ENCODE data around the gene TEDC2. TPM values are rescaled to one million over a fixed set of nuclear protein-coding genes. Genes with fewer than 3 reads are reported as not detected.

Gene TEDC2
- total and polyA plus RNA-seq, 7 experiments from 2014 or later, result 0.32 to 16.7 (median 0.62) TPM; not detected in 1

DNA sequence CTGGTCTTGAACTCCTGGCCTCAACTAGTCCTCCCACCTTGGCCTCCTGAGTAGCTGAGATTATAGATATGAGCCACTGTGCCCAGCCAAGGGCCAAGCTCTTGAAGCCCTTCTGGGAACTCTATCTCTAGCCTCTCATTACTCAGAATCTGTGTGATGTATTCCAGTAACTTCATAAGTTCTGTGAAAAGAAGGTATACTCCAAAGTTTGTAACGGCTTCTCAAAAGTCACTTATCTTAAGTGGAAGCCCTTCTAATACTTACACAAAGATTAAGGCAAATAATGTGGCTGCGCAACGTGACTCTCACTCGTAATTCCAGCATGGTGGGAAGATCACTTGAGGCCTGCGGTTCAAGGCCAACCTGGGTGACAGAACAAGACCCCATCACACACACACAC, 34.7 kb downstream of the TEDC2 start:
- Mint-ChIP-seq H3K27me3 (no peaks in the 10 kb centered on the region), H3K4me3 (no peak overlapping the region), H3K27ac (no peak overlapping the region), H3K4me1 (no peaks in the 10 kb centered on the region), H3K36me3 (peaks cover 0 to 8% (median 0%) of the 10 kb centered on the region in 5 donors), H3K9me3 (no peaks in the 10 kb centered on the region)
- Histone ChIP-seq H3K27ac (ENCODE audit: low read depth, low read length) (no peak overlapping the region), H3K36me3 (ENCODE audit: control insufficient read depth in 2 of 3, insufficient read depth in 3 of 3, low read length in 3 of 3) (peaks cover 0 to 19% (median 0%) of the 10 kb centered on the region in 3 experiments), H3K27me3 (ENCODE audit: control insufficient read depth in 2 of 2, insufficient read depth in 2 of 2, low read length in 2 of 2) (no peaks in the 10 kb centered on the region), H3K4me1 (ENCODE audit: control insufficient read depth in 2 of 2, insufficient read depth in 2 of 2, low read length in 2 of 2) (no peaks in the 10 kb centered on the region), H3K9me3 (ENCODE audit: control insufficient read depth in 2 of 3, low read length in 3 of 3) (no peaks in the 10 kb centered on the region), H3K4me3 (ENCODE audit: low read length) (no peak overlapping the region)
- CTCF ChIA-PET, result no interaction called here
- ATAC-seq (no peak), DNase-seq (no peak)
- POLR2A ChIA-PET, result no interaction called here
- intact Hi-C loops (cut with micrococcal nuclease), result no loop called here

GRCh38 chr16:2495041-2495440, 35.1 kb downstream of the TEDC2 start:
- no peaks in the 10 kb centered on the region for H3K27me3 ChIP-seq (ENCODE audit: control insufficient read depth in 2 of 2, insufficient read depth in 2 of 2, low read length in 2 of 2)
- Mint-ChIP-seq H3K9me3 (no peaks in the 10 kb centered on the region), H3K4me3 (no peak overlapping the region), H3K27ac (no peak overlapping the region), H3K27me3 (no peaks in the 10 kb centered on the region), H3K36me3 (peaks cover 0 to 8% (median 0%) of the 10 kb centered on the region in 5 donors), H3K4me1 (no peaks in the 10 kb centered on the region)
- ChIA-PET CTCF (interaction anchor here (0.7 kb wide), 1 partner anchor 9 kb away, joined by 4 read pairs; no protein-coding TSS in a partner anchor), POLR2A (no interaction called here)
- H3K36me3 ChIP-seq (ENCODE audit: control insufficient read depth in 2 of 3, insufficient read depth in 3 of 3, low read length in 3 of 3), result peaks cover 0 to 19% (median 0%) of the 10 kb centered on the region in 3 experiments
- H3K4me3 ChIP-seq (ENCODE audit: low read length), result no peak overlapping the region
- H3K9me3 ChIP-seq (ENCODE audit: control insufficient read depth in 2 of 3, low read length in 3 of 3), result no peaks in the 10 kb centered on the region
- DNase-seq (no peak), ATAC-seq (no peak)
- intact Hi-C loops (cut with micrococcal nuclease), result no loop called here
- H3K4me1 ChIP-seq (ENCODE audit: control insufficient read depth in 2 of 2, insufficient read depth in 2 of 2, low read length in 2 of 2), result no peaks in the 10 kb centered on the region
- no peak overlapping the region for H3K27ac ChIP-seq (ENCODE audit: low read depth, low read length)

DNA sequence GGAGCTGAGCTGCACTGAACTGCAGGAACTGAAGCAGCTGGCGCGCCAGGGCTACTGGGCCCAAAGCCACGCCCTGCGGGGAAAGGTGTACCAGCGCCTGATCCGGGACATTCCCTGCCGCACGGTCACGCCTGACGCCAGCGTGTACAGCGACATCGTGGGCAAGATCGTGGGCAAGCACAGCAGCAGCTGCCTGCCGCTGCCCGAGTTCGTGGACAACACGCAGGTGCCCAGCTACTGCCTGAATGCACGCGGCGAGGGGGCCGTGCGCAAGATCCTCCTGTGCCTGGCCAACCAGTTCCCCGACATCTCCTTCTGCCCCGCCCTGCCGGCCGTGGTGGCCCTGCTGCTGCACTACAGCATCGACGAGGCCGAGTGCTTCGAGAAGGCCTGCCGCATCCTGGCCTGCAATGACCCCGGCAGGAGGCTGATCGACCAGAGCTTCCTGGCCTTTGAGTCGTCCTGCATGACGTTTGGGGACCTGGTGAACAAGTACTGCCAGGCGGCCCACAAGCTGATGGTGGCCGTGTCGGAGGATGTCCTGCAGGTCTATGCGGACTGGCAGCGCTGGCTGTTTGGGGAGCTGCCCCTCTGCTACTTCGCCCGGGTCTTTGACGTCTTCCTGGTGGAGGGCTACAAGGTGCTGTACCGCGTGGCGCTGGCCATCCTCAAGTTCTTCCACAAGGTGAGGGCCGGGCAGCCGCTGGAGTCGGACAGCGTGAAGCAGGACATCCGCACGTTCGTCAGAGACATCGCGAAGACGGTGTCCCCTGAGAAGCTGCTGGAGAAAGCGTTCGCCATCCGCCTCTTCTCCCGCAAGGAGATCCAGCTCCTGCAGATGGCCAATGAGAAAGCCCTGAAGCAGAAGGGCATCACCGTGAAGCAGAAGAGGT, 36.6 kb downstream of the TEDC2 start:
- ATAC-seq (no peak), DNase-seq (no peak)
- ChIA-PET CTCF (interaction anchor here (0.6 kb wide), 1 partner anchor 35 kb away, joined by 3 read pairs; the partner anchor contains the start of gene CEMP1), POLR2A (no interaction called here)
- no peaks in the 10 kb centered on the region for H3K4me1 ChIP-seq (ENCODE audit: control insufficient read depth in 2 of 2, insufficient read depth in 2 of 2, low read length in 2 of 2)
- Mint-ChIP-seq H3K27me3 (no peaks in the 10 kb centered on the region), H3K27ac (no peak overlapping the region), H3K36me3 (peaks cover 0 to 8% (median 0%) of the 10 kb centered on the region in 5 donors), H3K9me3 (no peaks in the 10 kb centered on the region), H3K4me1 (no peaks in the 10 kb centered on the region), H3K4me3 (no peak overlapping the region)
- intact Hi-C loops (cut with micrococcal nuclease), result no loop called here
- no peak overlapping the region for H3K27ac ChIP-seq (ENCODE audit: low read depth, low read length)
- no peaks in the 10 kb centered on the region for H3K27me3 ChIP-seq (ENCODE audit: control insufficient read depth in 2 of 2, insufficient read depth in 2 of 2, low read length in 2 of 2)
- no peak overlapping the region for H3K4me3 ChIP-seq (ENCODE audit: low read length)
- H3K9me3 ChIP-seq (ENCODE audit: control insufficient read depth in 2 of 3, low read length in 3 of 3), result no peaks in the 10 kb centered on the region
- peaks cover 0 to 19% (median 0%) of the 10 kb centered on the region in 3 experiments for H3K36me3 ChIP-seq (ENCODE audit: control insufficient read depth in 2 of 3, insufficient read depth in 3 of 3, low read length in 3 of 3)

DNA sequence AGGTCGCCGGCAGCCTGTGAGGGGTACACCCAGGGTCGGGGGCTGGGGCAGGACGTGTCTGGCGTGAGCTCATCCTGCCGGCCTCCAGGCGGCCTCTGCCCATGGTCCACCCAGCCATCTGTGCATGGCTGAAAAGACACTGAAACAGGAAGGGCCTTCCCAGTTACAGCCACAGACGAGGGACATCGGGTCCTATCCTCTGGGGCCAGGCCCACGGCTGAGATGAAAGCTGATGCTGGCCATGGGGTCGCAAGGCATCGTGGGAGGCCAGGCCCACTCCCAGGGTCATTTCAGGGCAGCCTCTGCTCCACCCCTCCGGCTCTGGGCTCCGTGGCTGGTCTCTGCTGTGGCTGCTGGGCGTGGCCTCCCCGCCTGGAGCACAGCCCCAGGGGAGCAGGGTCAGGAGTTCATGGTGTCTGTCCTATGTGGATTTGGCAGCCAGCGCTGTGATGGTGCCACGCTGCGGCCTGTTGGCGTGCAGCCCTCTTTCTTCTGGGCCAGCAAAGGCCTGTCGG, 37.3 kb downstream of the TEDC2 start:
- POLR2A ChIA-PET, result no interaction called here
- Histone ChIP-seq H3K36me3 (ENCODE audit: control insufficient read depth in 2 of 3, insufficient read depth in 3 of 3, low read length in 3 of 3) (peaks cover 0 to 19% (median 0%) of the 10 kb centered on the region in 3 experiments), H3K27me3 (ENCODE audit: control insufficient read depth in 2 of 2, insufficient read depth in 2 of 2, low read length in 2 of 2) (no peaks in the 10 kb centered on the region), H3K27ac (ENCODE audit: low read depth, low read length) (no peak overlapping the region), H3K4me1 (ENCODE audit: control insufficient read depth in 2 of 2, insufficient read depth in 2 of 2, low read length in 2 of 2) (no peaks in the 10 kb centered on the region), H3K4me3 (ENCODE audit: low read length) (no peak overlapping the region), H3K9me3 (ENCODE audit: control insufficient read depth in 2 of 3, low read length in 3 of 3) (no peaks in the 10 kb centered on the region)
- Mint-ChIP-seq H3K9me3 (no peaks in the 10 kb centered on the region), H3K27me3 (no peaks in the 10 kb centered on the region), H3K27ac (no peak overlapping the region), H3K4me1 (peaks cover 0 to 3% (median 0%) of the 10 kb centered on the region in 7 donors), H3K4me3 (no peak overlapping the region), H3K36me3 (peaks cover 0 to 8% (median 0%) of the 10 kb centered on the region in 5 donors)
- no peak for ATAC-seq
- DNase-seq, result no peak
- intact Hi-C loops (cut with micrococcal nuclease), result no loop called here
- CTCF ChIA-PET, result no interaction called here

- ChIA-PET POLR2A (no interaction called here), CTCF (no interaction called here)
- H3K4me1 Mint-ChIP-seq, result peaks cover 0 to 3% (median 0%) of the 10 kb centered on the region in 7 donors
- no peaks in the 10 kb centered on the region for H3K9me3 Mint-ChIP-seq
- ATAC-seq (no peak), DNase-seq (no peak)
- H3K27me3 Mint-ChIP-seq, result no peaks in the 10 kb centered on the region
- Histone ChIP-seq H3K4me3 (ENCODE audit: low read length) (no peak overlapping the region), H3K27me3 (ENCODE audit: control insufficient read depth in 2 of 2, insufficient read depth in 2 of 2, low read length in 2 of 2) (no peaks in the 10 kb centered on the region), H3K27ac (ENCODE audit: low read depth, low read length) (no peak overlapping the region), H3K36me3 (ENCODE audit: control insufficient read depth in 2 of 3, insufficient read depth in 3 of 3, low read length in 3 of 3) (peaks cover 0 to 19% (median 0%) of the 10 kb centered on the region in 3 experiments), H3K4me1 (ENCODE audit: control insufficient read depth in 2 of 2, insufficient read depth in 2 of 2, low read length in 2 of 2) (no peaks in the 10 kb centered on the region), H3K9me3 (ENCODE audit: control insufficient read depth in 2 of 3, low read length in 3 of 3) (no peaks in the 10 kb centered on the region)
- H3K27ac Mint-ChIP-seq, result no peak overlapping the region
- no peak overlapping the region for H3K4me3 Mint-ChIP-seq
- intact Hi-C loops (cut with micrococcal nuclease), result no loop called here
- peaks cover 0 to 8% (median 0%) of the 10 kb centered on the region in 5 donors for H3K36me3 Mint-ChIP-seq
These were observed 38.0 kb downstream of the TEDC2 start for GRCh38 chr16:2497695-2498484.

DNA sequence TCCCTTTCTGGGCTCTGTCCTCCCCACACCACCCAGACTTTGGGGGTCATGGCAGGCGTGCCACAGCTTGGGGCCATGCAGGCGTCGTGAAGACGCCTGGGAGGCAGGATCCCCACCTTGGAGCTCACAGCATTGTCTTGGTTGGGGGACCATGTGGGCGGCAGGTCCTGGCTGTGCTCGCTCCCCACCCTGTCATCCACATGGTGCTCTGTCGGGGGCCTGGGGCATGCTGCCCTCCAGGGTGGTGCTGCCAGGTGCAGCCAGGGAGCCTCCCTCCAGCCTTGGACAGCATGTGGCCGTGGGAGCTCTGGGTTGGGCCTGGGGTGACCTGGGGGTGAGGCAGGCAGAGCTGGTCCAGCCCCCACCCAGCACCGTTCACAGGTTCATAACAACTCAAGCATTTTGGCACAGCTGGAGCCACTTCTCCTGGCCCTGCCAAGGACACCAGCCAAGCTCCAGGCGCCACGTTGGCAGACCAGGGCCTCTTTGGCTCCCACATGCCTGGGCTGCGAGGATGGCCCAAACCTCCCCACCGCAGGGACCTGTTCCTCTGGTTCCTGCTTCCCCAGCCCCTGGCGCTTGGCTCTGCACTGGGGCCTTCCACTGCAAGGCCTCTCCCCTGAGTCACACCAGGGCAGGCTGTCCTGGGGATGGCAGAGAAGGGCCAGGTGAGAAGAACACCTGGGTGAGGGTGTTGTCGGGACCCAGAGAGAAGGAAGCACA, 38.8 kb downstream of the TEDC2 start:
- peaks cover 0 to 19% (median 0%) of the 10 kb centered on the region in 3 experiments for H3K36me3 ChIP-seq (ENCODE audit: control insufficient read depth in 2 of 3, insufficient read depth in 3 of 3, low read length in 3 of 3)
- intact Hi-C loops (cut with micrococcal nuclease), result no loop called here
- peaks cover 0 to 8% (median 0%) of the 10 kb centered on the region in 5 donors for H3K36me3 Mint-ChIP-seq
- no peak overlapping the region for H3K4me3 Mint-ChIP-seq
- no peaks in the 10 kb centered on the region for H3K27me3 Mint-ChIP-seq
- H3K4me1 Mint-ChIP-seq, result peaks cover 0 to 3% (median 0%) of the 10 kb centered on the region in 7 donors
- no peaks in the 10 kb centered on the region for H3K9me3 Mint-ChIP-seq
- no peak overlapping the region for H3K27ac Mint-ChIP-seq
- H3K4me3 ChIP-seq (ENCODE audit: low read length), result no peak overlapping the region
- H3K27ac ChIP-seq (ENCODE audit: low read depth, low read length), result no peak overlapping the region
- H3K27me3 ChIP-seq (ENCODE audit: control insufficient read depth in 2 of 2, insufficient read depth in 2 of 2, low read length in 2 of 2), result no peaks in the 10 kb centered on the region
- H3K4me1 ChIP-seq (ENCODE audit: control insufficient read depth in 2 of 2, insufficient read depth in 2 of 2, low read length in 2 of 2), result no peaks in the 10 kb centered on the region
- ChIA-PET CTCF (interaction anchor here (0.7 kb wide), 1 partner anchor 876 kb away, joined by 3 read pairs; no protein-coding TSS in a partner anchor), POLR2A (interaction anchor here (0.6 kb wide), 1 partner anchor 492 kb away, joined by 3 read pairs; no protein-coding TSS in a partner anchor)
- no peaks in the 10 kb centered on the region for H3K9me3 ChIP-seq (ENCODE audit: control insufficient read depth in 2 of 3, low read length in 3 of 3)
- no peak for DNase-seq
- ATAC-seq, result no peak

Measured in naive thymus-derived CD4-positive, alpha-beta T cell (primary cell).